Lung (tissue), 12 donors: ENCODE measurements around the gene DLGAP4. TPM values are rescaled to one million over a fixed set of nuclear protein-coding genes. Genes with fewer than 3 reads are reported as not detected.

Source experiments
- ATAC-seq: fragments of 200-7000 bp; cut with Tn5 transposase; one replicate; pipeline ENCODE4 v1.9.1; 2020; ENCODE audit warnings: moderate number of reproducible peaks; ENCODE audit not compliant: insufficient read depth, low FRiP score
- DNase-seq, 3 donors: peaks; one replicate each; pipeline ENCODE4 v3.0.0-alpha.2; 2013 to 2017
- H3K27ac ChIP-seq, 2 donors: one replicate each; pipeline ENCODE4 v1.5.1; 2013; ENCODE audit warnings: mild to moderate bottlenecking in 2 of 2, moderate library complexity in 2 of 2, control low read depth in 1 of 2, inconsistent platforms in 1 of 2, low read depth in 1 of 2, low read length in 1 of 2
- H3K27me3 ChIP-seq, 3 donors: one replicate each; pipeline ENCODE4 v1.5.1; 2013; ENCODE audit warnings: low read length in 2 of 3; ENCODE audit not compliant: control insufficient read depth in 3 of 3, insufficient read depth in 3 of 3
- H3K36me3 ChIP-seq, 4 donors: one replicate each; pipeline ENCODE4 v1.5.1; 2013; ENCODE audit warnings: low read length in 4 of 4, mild to moderate bottlenecking in 1 of 4, moderate library complexity in 1 of 4; ENCODE audit not compliant: control insufficient read depth in 4 of 4, insufficient read depth in 4 of 4
- H3K4me1 ChIP-seq, 5 donors: one replicate each; pipeline ENCODE4 v1.5.1; 2013; ENCODE audit warnings: low read length in 5 of 5, mild to moderate bottlenecking in 2 of 5, moderate library complexity in 1 of 5; ENCODE audit not compliant: control insufficient read depth in 5 of 5, insufficient read depth in 5 of 5
- H3K4me3 ChIP-seq: one replicate; pipeline ENCODE4 v1.5.1; 2013; ENCODE audit warnings: mild to moderate bottlenecking, control low read depth, moderate library complexity
- H3K9ac ChIP-seq, 2 donors: one replicate each; pipeline ENCODE4 v1.5.1; 2013; ENCODE audit warnings: low read length in 2 of 2, control low read depth in 1 of 2; ENCODE audit not compliant: insufficient read depth in 1 of 2
- H3K9me3 ChIP-seq, 4 donors: one replicate each; pipeline ENCODE4 v1.5.1; 2013; ENCODE audit warnings: low read length in 3 of 4, mild to moderate bottlenecking in 1 of 4, moderate library complexity in 1 of 4; ENCODE audit not compliant: control insufficient read depth in 4 of 4, insufficient read depth in 3 of 4
- WGBS, 2 donors: extraction: QIAGEN DNeasy Blood & Tissue Kit; methylation state at CpG; one replicate each; pipeline ENCODE4 v1.1.7; 2013; 5-methylcytosine and 5-hydroxymethylcytosine counted together
- polyA plus RNA-seq, 2 donors: library from polyadenylated mRNA; stranded (reverse); fragments of 200-250 nt; gene quantifications; one replicate each; pipeline ENCODE4 v1.2.1, GENCODE V29; 2013
- total RNA-seq, 2 donors: library from RNA; depleted of rRNA in 1 of 2; stranded (reverse); fragments of >200 nt in 1 of 2; gene quantifications; one replicate each; pipeline ENCODE4 v1.2.1, GENCODE V29; 2014 to 2021
- TF ChIP-seq, protein P1 (sequence below): IDR thresholded peaks from 2 replicates; pipeline ENCODE4 v1.5.1; 2012; ENCODE audit warnings: mild to moderate bottlenecking; ENCODE audit errors: control extremely low read depth, extremely low read depth
- donor health status: control.
- donor health status: control.
- donor health status: Bipolar disorder and iron deficiency.
- donor health status: healthy.
- donor health status: DM: yes; HTN: yes; CAD: no.

Gene DLGAP4
- total and polyA plus RNA-seq, 4 donors: 34.6 to 67.6 (median 35.8) TPM

DNA sequence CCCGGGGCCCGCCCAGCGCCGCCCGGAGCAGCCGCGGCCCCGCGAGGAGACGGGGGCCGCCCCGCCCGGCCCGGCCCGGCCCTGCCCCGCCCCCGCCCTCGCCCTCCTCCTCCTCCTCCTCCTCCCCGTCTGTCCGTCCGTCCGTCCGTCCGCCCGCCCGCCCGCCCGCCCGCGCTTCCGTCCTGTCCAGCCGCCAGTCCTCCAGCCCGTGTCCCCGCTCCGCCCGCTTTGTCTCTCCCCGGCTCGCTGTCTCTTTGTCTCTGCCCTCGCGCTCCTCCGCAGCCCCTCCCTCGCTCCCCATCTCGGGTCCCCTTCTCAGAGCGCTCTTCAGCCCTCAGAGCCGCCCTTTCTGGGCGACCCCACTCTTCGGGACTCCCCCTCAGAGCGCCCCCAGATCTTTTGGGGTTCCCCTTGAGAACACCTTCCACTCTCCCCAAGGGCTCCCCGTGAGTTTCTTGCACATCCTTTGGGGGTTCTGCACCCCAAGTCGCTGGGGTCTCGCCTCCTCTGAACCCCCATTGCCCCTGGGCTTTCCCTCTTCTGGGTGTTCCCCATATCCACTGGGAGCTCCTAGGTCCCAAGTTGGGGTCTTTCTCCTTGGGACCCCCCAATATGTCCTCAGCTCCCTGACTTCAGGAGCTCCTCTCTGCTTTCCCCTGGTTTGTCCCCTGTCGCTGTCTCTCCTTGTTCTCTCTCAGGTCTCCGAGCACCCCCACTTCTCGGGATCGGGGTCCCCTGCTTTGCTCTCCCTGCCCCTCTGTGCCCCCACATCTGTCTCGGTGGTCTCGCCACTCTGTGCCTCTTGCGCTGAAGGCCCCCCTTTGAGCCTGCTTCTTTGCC is 155.7 kb downstream of the DLGAP4 start:
- Histone ChIP-seq H3K27ac (peak overlapping the region; percentile 91 to 97), H3K9me3 (no peaks in the 10 kb centered on the region), H3K36me3 (no peaks in the 10 kb centered on the region), H3K4me3 (peak overlapping the region; percentile 59), H3K27me3 (no peaks in the 10 kb centered on the region), H3K4me1 (peaks cover 20 to 36% (median 26%) of the 10 kb centered on the region in 5 donors), H3K9ac (peak overlapping the region; percentile 88 to 93)
- TF ChIP-seq, protein P1, sequence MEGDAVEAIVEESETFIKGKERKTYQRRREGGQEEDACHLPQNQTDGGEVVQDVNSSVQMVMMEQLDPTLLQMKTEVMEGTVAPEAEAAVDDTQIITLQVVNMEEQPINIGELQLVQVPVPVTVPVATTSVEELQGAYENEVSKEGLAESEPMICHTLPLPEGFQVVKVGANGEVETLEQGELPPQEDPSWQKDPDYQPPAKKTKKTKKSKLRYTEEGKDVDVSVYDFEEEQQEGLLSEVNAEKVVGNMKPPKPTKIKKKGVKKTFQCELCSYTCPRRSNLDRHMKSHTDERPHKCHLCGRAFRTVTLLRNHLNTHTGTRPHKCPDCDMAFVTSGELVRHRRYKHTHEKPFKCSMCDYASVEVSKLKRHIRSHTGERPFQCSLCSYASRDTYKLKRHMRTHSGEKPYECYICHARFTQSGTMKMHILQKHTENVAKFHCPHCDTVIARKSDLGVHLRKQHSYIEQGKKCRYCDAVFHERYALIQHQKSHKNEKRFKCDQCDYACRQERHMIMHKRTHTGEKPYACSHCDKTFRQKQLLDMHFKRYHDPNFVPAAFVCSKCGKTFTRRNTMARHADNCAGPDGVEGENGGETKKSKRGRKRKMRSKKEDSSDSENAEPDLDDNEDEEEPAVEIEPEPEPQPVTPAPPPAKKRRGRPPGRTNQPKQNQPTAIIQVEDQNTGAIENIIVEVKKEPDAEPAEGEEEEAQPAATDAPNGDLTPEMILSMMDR: no peak
- DNase-seq (peak; percentile 67 to 74 (median 70)), ATAC-seq (no peak)
- 1 to 2% methylated on average over 24 to 44 of the region's 58 CpGs for WGBS, 2 donors

DNA sequence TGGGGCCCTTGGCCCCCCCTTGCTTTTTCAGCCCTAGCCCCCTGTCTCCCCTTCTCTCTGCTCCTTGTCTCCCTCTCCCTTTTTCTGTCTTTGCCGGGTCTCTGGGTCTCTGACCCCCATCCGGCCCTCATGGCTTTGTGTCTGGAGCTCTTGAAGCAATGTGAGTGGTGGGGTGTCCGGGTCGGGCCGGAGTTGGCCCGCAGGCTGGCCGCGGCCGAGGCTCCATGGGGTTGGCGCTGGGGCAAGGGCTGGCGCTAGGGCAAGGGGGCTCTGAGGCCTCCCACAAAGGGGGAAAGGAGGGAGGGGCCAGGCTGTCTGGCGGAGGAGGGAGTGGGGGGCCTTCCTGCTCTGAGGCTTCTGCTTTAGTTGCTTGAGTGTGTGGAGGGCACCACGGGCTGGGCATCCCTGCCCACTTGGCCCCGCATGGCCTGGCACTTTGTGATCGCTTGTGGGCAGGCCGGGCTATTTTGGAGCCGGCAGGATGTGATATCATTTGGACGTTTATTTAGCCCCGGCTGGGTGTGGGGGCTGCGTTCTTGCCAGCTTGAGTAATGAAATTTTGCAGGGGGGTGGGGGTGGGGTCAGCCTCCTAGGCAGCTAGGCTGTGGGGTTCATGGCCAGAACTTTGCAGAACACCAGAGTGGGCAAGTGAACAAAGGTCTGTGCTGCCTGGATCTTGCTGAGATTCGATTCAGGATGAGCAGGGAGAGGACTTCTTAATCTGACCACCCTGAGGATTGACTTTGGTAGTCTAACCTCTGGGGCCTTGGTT is 156.5 kb downstream of the DLGAP4 start:
- H3K4me3 ChIP-seq: peak overlapping the region; percentile 59
- peak overlapping the region; percentile 88 to 93 for H3K9ac ChIP-seq
- peak; percentile 37 to 74 (median 47) for DNase-seq
- H3K27ac ChIP-seq: peak overlapping the region; percentile 91 to 97
- 2 to 3% methylated on average over 21 of the region's 21 CpGs for WGBS, 2 donors
- ATAC-seq: no peak
- no peaks in the 10 kb centered on the region for H3K36me3 ChIP-seq
- H3K4me1 ChIP-seq: peaks cover 23 to 44% (median 28%) of the 10 kb centered on the region in 5 donors
- H3K27me3 ChIP-seq: no peaks in the 10 kb centered on the region
- H3K9me3 ChIP-seq: no peaks in the 10 kb centered on the region
- TF ChIP-seq, protein P1: no peak

DNA sequence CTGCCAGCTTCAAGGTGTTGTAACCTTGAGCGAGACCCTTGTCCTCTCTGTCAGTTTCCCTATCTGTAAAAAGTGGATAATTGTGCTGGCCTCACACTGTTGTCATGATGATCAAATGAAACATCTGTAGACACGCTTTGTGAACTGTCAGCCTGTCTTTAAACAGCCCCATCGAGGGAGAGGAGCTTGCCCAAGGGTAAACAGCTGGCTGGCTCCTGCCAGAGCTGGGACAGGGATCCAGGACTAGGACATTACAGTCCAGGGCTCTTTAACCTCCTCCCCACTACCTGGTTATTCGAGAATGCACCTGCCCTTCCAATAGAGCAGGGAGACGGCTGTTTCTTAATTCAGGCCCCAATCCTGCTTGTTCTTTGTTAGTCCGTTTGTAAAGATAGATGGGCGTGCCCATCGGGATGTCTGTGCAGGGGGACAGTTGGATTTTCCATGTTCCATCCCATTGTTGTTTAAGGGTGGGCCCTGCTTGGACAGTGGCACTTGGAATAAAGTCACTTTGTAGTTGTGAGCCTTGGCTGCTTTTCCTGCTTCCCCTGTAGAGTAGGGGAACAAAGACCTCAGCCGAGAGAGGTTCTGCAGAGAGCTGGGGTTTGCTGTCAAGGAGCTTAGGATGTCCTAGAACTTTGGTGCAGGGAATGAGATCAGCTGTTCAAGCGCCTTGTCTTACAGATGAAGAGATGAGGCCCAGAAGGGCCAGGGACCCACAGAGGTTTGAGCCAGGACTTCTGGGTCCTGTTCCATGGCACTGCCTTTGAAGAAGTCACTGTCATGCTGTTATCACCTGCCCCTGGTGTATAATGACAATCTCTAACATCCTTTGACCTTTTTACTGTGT is 157.3 kb downstream of the DLGAP4 start:
- no peak for DNase-seq
- peaks cover 26 to 52% (median 35%) of the 10 kb centered on the region in 5 donors for H3K4me1 ChIP-seq
- peak overlapping the region; percentile 89 to 97 for H3K27ac ChIP-seq
- no peaks in the 10 kb centered on the region for H3K36me3 ChIP-seq
- H3K27me3 ChIP-seq: no peaks in the 10 kb centered on the region
- ATAC-seq: no peak
- H3K9ac ChIP-seq: peak overlapping the region; percentile 88 to 93
- TF ChIP-seq, protein P1: no peak
- peak overlapping the region; percentile 59 for H3K4me3 ChIP-seq
- no peaks in the 10 kb centered on the region for H3K9me3 ChIP-seq
- WGBS, 2 donors: 46 to 64% methylated on average over 10 of the region's 10 CpGs
